Trophoblast cell (in vitro differentiated cells and primary cell): ENCODE results near the gene TCERG1L. TPM values are rescaled to one million over a fixed set of nuclear protein-coding genes. Genes with fewer than 3 reads are reported as not detected.

Experiments
- DNase-seq, 2 donors: peaks; one replicate each; pipeline ENCODE4 v3.0.0-alpha.2; 2016
- H2AFZ ChIP-seq: 2 replicates; pipeline ENCODE4 v1.6.1; 2013; ENCODE audit warnings: low read length, moderate library complexity, mild to moderate bottlenecking; ENCODE audit not compliant: insufficient read depth, poor library complexity
- H2AK5ac ChIP-seq: 2 replicates; pipeline ENCODE4 v1.6.1; 2013; ENCODE audit warnings: mild to moderate bottlenecking, low read length
- H2BK120ac ChIP-seq: 2 replicates; pipeline ENCODE4 v1.6.1; 2013; ENCODE audit warnings: low read length, mild to moderate bottlenecking, moderate library complexity; ENCODE audit not compliant: insufficient read depth, poor library complexity
- H2BK12ac ChIP-seq: 2 replicates; pipeline ENCODE4 v1.6.1; 2013; ENCODE audit warnings: mild to moderate bottlenecking, low read length, moderate library complexity
- H2BK5ac ChIP-seq: 2 replicates; pipeline ENCODE4 v1.6.1; 2013; ENCODE audit warnings: low read length, low read depth, moderate library complexity, mild to moderate bottlenecking; ENCODE audit not compliant: poor library complexity
- H3K14ac ChIP-seq: 2 replicates; pipeline ENCODE4 v1.6.1; 2013; ENCODE audit warnings: mild to moderate bottlenecking, low read length
- H3K18ac ChIP-seq: 2 replicates; pipeline ENCODE4 v1.6.1; 2013; ENCODE audit warnings: mild to moderate bottlenecking, low read length
- H3K23ac ChIP-seq: 2 replicates; pipeline ENCODE4 v1.6.1; 2013; ENCODE audit warnings: low read length
- H3K27ac ChIP-seq: 2 replicates; pipeline ENCODE4 v1.5.1; 2013; ENCODE audit warnings: low read depth, mild to moderate bottlenecking, inconsistent platforms, low read length, moderate library complexity
- H3K27me3 ChIP-seq: 2 replicates; pipeline ENCODE4 v1.6.1; 2013; ENCODE audit warnings: inconsistent platforms, mild to moderate bottlenecking, low read length, moderate library complexity; ENCODE audit not compliant: insufficient read depth
- H3K36me3 ChIP-seq, 2 experiments: 1 replicate in 1 of 2; 2 replicates in 1 of 2; pipeline ENCODE4 v1.6.1; 2013; ENCODE audit warnings: low read length in 2 of 2, mild to moderate bottlenecking in 2 of 2, moderate library complexity in 1 of 2; ENCODE audit not compliant: insufficient read depth in 2 of 2, control insufficient read depth in 1 of 2
- H3K4ac ChIP-seq: 2 replicates; pipeline ENCODE4 v1.6.1; 2013; ENCODE audit warnings: low read depth, mild to moderate bottlenecking, low read length, moderate library complexity
- H3K4me1 ChIP-seq, 2 experiments: 1 replicate in 1 of 2; 2 replicates in 1 of 2; pipeline ENCODE4 v1.6.1; 2013; ENCODE audit warnings: low read length in 2 of 2, mild to moderate bottlenecking in 2 of 2, moderate library complexity in 1 of 2; ENCODE audit not compliant: insufficient read depth in 2 of 2, control insufficient read depth in 1 of 2
- H3K4me2 ChIP-seq: 2 replicates; pipeline ENCODE4 v1.6.1; 2013; ENCODE audit warnings: inconsistent platforms, mild to moderate bottlenecking, low read length, moderate library complexity
- H3K4me3 ChIP-seq: 2 replicates; pipeline ENCODE4 v1.5.1; 2013; ENCODE audit warnings: mild to moderate bottlenecking, low read depth, low read length, inconsistent platforms
- H3K79me1 ChIP-seq: one replicate; pipeline ENCODE4 v1.6.1; 2013; ENCODE audit warnings: low read length
- H3K79me2 ChIP-seq: 2 replicates; pipeline ENCODE4 v1.6.1; 2013; ENCODE audit warnings: low read length, mild to moderate bottlenecking; ENCODE audit not compliant: control insufficient read depth, insufficient read depth, poor library complexity
- H3K9ac ChIP-seq: 2 replicates; pipeline ENCODE4 v1.6.1; 2013; ENCODE audit warnings: mild to moderate bottlenecking, low read length
- H3K9me3 ChIP-seq: 2 replicates; pipeline ENCODE4 v1.6.1; 2013; ENCODE audit warnings: low read depth, mild to moderate bottlenecking, control low read depth, inconsistent platforms, low read length; ENCODE audit not compliant: insufficient read depth
- H4K12ac ChIP-seq: 2 replicates; pipeline ENCODE4 v1.6.1; 2013; ENCODE audit warnings: low read depth, mild to moderate bottlenecking, low read length, moderate library complexity
- H4K8ac ChIP-seq: 2 replicates; pipeline ENCODE4 v1.6.1; 2013; ENCODE audit warnings: low read depth, mild to moderate bottlenecking, low read length, moderate library complexity
- H4K91ac ChIP-seq: one replicate; pipeline ENCODE4 v1.6.1; 2013; ENCODE audit warnings: low read depth, mild to moderate bottlenecking, low read length, moderate library complexity
- WGBS: extraction: QIAGEN DNeasy Blood & Tissue Kit; methylation state at CpG from one replicate; pipeline ENCODE4 v1.1.7; 2013; ENCODE audit warnings: missing lambda C conversion rate; ENCODE audit not compliant: insufficient read length, insufficient coverage; ENCODE audit errors: extremely low coverage; 5-methylcytosine and 5-hydroxymethylcytosine counted together
- polyA plus RNA-seq: library from polyadenylated mRNA; stranded (reverse); fragments of 200-250 nt; gene quantifications from 2 replicates; pipeline ENCODE4 v1.2.3, GENCODE V29; 2013

Gene TCERG1L, protein sequence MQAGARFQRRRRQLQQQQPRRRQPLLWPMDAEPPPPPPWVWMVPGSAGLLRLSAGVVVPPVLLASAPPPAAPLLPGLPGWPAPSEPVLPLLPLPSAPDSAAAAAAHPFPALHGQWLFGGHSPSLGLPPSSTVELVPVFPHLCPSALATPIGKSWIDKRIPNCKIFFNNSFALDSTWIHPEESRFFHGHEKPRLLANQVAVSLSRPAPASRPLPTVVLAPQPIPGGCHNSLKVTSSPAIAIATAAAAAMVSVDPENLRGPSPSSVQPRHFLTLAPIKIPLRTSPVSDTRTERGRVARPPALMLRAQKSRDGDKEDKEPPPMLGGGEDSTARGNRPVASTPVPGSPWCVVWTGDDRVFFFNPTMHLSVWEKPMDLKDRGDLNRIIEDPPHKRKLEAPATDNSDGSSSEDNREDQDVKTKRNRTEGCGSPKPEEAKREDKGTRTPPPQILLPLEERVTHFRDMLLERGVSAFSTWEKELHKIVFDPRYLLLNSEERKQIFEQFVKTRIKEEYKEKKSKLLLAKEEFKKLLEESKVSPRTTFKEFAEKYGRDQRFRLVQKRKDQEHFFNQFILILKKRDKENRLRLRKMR
- polyA plus RNA-seq: 6.7 and 7.8 TPM in 2 replicates

DNA sequence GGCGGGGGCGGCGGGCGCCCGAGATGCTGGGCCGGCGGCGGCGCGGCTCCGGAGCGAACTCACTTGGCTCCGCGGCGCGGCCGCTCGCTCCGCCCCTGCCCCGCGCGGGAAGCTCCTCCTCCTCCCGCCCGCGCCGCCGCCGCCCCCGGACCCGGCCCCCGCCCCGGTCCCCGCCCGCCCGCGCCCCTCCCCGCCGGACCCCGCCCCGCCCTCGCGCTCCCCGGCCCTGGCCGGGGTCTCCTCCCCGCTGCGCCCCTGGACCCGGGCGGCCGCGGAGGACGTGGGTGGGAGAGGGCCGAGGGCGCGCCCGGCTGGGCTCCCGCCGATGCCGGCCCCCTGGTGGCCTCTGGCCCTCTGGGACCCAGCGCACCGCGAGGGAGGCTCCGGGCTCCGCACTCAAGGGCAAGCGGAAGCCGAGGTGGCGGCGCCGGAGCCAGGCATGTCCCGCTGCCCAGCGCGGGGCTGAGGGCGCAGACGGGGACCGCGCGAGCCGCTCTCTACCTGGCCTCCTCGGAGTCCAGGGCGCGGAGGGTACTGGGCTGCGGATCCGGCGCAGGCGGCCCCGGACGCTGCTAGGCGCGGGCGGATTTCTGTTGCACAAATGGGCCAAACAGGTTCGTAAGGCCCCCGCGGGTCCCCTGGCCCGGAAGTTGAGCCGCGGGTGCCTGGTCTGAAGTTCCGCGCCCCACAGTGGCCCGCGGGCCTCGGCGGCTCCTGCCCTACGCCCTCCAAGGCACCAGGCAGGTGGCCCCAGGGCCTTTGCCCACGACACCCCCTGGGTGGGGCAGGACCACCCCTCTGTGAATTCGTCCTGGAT, at the start of gene TCERG1L:
TSS of gene TCERG1L (minus strand) at position 61 of the 817 bp plus-strand sequence. CDS start 86 bp downstream, outside the sequence.
- Histone ChIP-seq H3K4me3 (peak within 1 kb of the TSS; percentile 82), H3K18ac (peak within 1 kb of the TSS; percentile 70), H3K23ac (no peak within 1 kb of the TSS), H4K91ac (peak within 1 kb of the TSS; percentile 79), H2BK12ac (peak within 1 kb of the TSS; percentile 25), H3K4me1 (peaks cover 3 to 16% of the 10 kb centered on the region in 2 experiments), H3K4me2 (peak within 1 kb of the TSS; percentile 93), H2AFZ (peak within 1 kb of the TSS; percentile 95), H2BK5ac (peak within 1 kb of the TSS; percentile 64), H3K4ac (peak within 1 kb of the TSS; percentile 44), H3K27ac (peak within 1 kb of the TSS; percentile 64), H4K12ac (peak within 1 kb of the TSS; percentile 59), H3K79me2 (peaks cover 3% of the 10 kb centered on the region), H3K36me3 (no peaks in the 10 kb centered on the region), H3K27me3 (no peaks in the 10 kb centered on the region), H3K9me3 (no peaks in the 10 kb centered on the region), H2BK120ac (peak within 1 kb of the TSS; percentile 78), H3K79me1 (peaks cover 11% of the 10 kb centered on the region), H3K14ac (peak within 1 kb of the TSS; percentile 73), H2AK5ac (no peak within 1 kb of the TSS), H3K9ac (peak within 1 kb of the TSS; percentile 54), H4K8ac (peak within 1 kb of the TSS; percentile 72)
- DNase-seq: peak in 1 of 2 donors; percentile 41
- no CpG with 5 or more reads among the region's 104 CpGs for WGBS

DNA sequence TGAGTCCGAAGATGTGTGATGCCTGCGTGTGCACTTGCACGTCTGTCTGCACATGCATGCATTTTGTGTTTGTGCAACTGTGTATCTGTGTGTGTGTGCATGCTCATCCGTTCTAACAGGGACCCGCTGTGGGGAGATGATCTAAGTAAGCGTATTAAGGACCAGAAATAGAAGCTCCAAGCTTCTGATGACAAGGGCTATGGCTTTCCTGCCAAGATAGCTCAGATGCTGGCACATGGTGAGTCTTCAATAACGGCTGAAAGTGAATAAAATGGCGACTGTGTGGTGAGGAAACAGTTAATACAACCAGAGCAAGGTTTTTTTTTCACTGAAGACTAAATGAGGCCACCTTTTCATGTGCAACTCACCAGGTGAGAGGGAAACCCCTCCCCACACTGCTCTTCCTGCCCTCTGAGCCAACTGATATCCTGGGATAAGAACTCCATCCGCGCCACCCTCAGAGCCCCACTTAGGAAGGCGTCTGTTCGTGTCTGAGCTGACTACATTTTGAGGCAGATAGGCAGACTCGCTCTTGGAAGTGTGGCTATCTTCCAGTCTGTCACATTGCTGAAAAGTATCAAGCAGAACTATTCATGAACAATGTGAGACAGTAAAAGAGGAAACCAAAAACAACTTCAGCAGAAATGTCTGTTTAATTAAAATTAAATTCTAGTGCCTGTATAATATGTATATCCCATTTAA, 47.4 kb upstream of the TCERG1L start:
- Histone ChIP-seq H3K27ac (no peak overlapping the region), H3K36me3 (no peaks in the 10 kb centered on the region), H3K4ac (no peak overlapping the region), H4K12ac (no peak overlapping the region), H2BK12ac (no peak overlapping the region), H2BK120ac (no peak overlapping the region), H3K27me3 (no peaks in the 10 kb centered on the region), H3K79me1 (no peaks in the 10 kb centered on the region), H3K9ac (no peak overlapping the region), H2BK5ac (no peak overlapping the region), H2AFZ (no peak overlapping the region), H3K9me3 (peaks cover 8% of the 10 kb centered on the region), H3K14ac (no peak overlapping the region), H3K4me1 (no peaks in the 10 kb centered on the region), H2AK5ac (no peak overlapping the region), H3K4me3 (no peak overlapping the region), H4K91ac (no peak overlapping the region), H3K18ac (no peak overlapping the region), H3K23ac (no peak overlapping the region), H3K79me2 (no peaks in the 10 kb centered on the region), H3K4me2 (no peak overlapping the region), H4K8ac (no peak overlapping the region)
- DNase-seq: no peak
- WGBS: no CpG with 5 or more reads among the region's 13 CpGs

DNA sequence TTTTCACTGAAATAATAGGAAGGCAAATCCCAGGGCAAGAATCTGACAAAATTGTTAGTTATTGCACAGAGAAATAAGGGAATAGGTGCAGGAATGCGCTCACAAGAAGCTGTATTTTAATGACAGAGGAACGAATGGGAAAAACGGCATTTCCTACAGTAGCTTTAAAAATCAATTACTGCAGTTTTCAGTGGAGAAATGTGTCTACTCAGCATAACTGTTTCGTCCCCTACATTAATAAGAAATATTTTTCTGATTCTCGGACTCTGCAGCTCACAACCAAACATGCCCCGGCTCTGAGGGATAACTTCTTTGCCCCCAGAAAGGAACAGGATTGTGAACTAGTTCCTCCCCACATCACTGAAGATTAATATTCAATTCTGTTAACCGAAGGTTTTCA, 44.9 kb upstream of the TCERG1L start:
- no peak overlapping the region for H3K18ac ChIP-seq
- no peak overlapping the region for H2AK5ac ChIP-seq
- no peaks in the 10 kb centered on the region for H3K27me3 ChIP-seq
- no peak overlapping the region for H3K14ac ChIP-seq
- H3K23ac ChIP-seq: no peak overlapping the region
- no peak overlapping the region for H3K4me3 ChIP-seq
- no CpG with 5 or more reads among the region's 7 CpGs for WGBS
- H2BK12ac ChIP-seq: no peak overlapping the region
- H4K12ac ChIP-seq: no peak overlapping the region
- no peaks in the 10 kb centered on the region for H3K36me3 ChIP-seq
- H3K79me2 ChIP-seq: no peaks in the 10 kb centered on the region
- no peak overlapping the region for H3K4ac ChIP-seq
- no peak overlapping the region for H4K8ac ChIP-seq
- no peak overlapping the region for H3K4me2 ChIP-seq
- H3K9me3 ChIP-seq: peaks cover 2% of the 10 kb centered on the region
- no peak for DNase-seq
- H4K91ac ChIP-seq: no peak overlapping the region
- H3K79me1 ChIP-seq: no peaks in the 10 kb centered on the region
- H3K27ac ChIP-seq: no peak overlapping the region
- no peak overlapping the region for H2AFZ ChIP-seq
- H3K4me1 ChIP-seq: no peaks in the 10 kb centered on the region
- no peak overlapping the region for H2BK120ac ChIP-seq
- no peak overlapping the region for H2BK5ac ChIP-seq
- no peak overlapping the region for H3K9ac ChIP-seq

DNA sequence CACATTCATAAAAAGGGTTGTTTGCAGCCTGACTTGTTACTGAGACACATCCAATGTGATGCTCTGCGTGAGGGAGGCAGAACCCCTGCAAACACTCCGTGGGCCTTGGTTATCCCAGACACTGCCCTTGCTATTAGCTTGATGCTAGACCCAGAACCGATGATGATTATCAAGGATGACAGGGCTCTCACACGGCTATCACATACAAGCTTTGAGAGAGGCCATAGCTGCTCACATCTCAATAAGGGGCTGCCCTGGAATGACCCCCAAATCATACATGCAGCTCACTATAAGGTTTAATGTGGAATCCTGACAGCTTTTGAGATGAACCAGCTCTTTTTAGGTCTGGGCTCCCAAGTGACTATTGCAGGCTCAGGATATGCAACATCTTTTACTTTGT, 44.4 kb upstream of the TCERG1L start:
- H3K36me3 ChIP-seq: no peaks in the 10 kb centered on the region
- H3K79me1 ChIP-seq: no peaks in the 10 kb centered on the region
- no peak overlapping the region for H3K9ac ChIP-seq
- no peak overlapping the region for H2AK5ac ChIP-seq
- H3K4me3 ChIP-seq: no peak overlapping the region
- no peak overlapping the region for H3K18ac ChIP-seq
- no peak for DNase-seq
- H2BK120ac ChIP-seq: no peak overlapping the region
- WGBS: no CpG with 5 or more reads among the region's 4 CpGs
- no peak overlapping the region for H4K91ac ChIP-seq
- no peaks in the 10 kb centered on the region for H3K27me3 ChIP-seq
- no peak overlapping the region for H3K4ac ChIP-seq
- H3K14ac ChIP-seq: no peak overlapping the region
- no peak overlapping the region for H3K27ac ChIP-seq
- no peak overlapping the region for H3K4me2 ChIP-seq
- no peak overlapping the region for H4K12ac ChIP-seq
- H3K9me3 ChIP-seq: peaks cover 2% of the 10 kb centered on the region
- H2BK12ac ChIP-seq: no peak overlapping the region
- no peak overlapping the region for H2AFZ ChIP-seq
- no peak overlapping the region for H2BK5ac ChIP-seq
- H3K23ac ChIP-seq: no peak overlapping the region
- no peaks in the 10 kb centered on the region for H3K4me1 ChIP-seq
- no peak overlapping the region for H4K8ac ChIP-seq
- H3K79me2 ChIP-seq: no peaks in the 10 kb centered on the region
